NCI-H1694 (cell line): ENCODE data around the gene IL22.

ENCODE experiments used
- DNase-seq: peaks from one replicate; lab custom pipeline; 2025; lab: John Stamatoyannopoulos, UW

The IL22 gene

DNA sequence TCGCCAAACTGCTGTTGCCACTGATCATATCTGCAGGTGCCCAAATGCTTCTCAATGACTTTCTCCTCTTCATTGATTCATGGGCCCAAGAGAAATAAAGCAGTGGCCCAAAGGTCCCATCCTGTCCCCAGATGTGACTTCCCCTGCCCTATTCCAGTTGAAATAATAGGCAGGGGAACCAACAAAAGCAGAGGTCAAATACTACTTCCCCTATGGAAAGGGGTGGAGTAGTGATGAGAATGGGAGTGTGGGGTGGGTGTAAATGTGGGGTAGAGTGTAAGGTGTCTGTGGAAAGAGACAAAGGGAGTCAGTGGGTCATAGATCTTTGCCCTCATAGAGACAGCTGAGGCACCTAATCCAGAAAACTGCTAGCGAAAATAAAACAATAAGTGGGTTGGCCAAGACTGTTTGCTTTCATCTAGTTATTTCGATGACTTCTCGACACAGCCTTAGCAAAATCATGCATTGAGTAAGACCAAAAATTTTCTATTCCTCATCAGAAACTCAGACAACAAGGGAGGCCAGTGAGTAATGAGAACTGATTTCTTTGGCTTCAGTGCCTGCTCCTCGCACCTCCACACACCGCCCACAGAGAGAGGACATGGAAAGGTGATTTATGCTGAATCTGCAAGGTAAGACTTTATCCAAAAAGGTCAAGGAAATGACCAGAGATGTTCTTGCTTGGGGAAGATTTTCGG, 10.9 kb upstream of the IL22 start:
- no peak for DNase-seq

DNA sequence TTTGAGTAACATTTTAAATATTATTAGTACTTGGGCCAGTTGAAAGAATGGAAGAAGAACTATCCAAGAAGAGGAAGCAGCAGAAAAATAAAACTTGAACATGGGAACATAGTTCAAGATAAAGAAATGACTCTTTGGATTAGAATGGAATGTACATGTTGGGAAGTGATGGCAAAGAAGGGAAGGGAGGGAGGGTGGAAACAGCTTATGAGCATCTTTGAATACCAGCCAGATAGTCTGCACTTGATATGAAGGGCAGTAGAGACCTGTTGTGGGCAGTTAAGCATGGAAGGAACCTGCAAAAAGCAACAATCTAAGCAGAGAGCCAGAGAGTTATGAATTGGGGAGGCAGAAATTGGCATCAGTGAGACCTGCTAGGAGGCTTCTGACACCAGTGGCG, 10.0 kb upstream of the IL22 start:
- DNase-seq = no peak

DNA sequence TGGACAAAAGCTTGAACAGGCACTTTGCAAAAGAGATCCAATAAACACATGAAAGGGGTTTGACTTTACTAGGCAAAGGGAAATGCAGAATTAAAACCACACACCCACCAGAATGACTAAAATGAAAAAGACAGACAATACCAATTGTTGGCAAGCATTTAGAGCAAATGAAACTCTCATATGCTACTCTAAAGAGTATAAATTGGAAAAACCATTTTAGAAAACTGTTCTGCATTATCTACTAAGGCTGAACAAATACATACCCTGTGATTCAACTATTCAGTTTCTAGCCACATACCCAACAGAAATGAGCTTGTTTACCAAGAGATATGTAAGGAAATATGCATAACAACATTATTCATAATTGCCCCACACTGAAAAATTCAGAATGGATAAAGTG, 8.5 kb upstream of the IL22 start:
- no peak for DNase-seq

DNA sequence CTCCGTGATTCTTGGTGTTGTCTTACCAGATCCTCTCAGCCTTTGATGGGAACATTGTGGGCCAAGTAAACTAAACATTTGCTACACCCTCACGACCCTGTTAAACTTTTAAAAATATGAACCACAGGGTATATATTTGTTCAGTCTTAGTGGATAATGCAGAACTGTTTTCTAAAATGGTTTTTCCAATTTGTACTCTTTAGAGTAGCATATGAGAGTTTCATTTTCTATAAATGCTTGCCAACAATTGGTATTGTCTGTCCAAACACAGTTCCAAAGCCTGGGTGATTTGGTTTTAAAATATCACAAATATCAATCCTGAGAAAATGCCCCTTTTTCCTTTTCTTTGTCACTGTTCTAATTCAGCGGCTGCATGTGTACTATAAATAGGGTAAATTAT, 6.7 kb upstream of the IL22 start:
- no peak for DNase-seq

DNA sequence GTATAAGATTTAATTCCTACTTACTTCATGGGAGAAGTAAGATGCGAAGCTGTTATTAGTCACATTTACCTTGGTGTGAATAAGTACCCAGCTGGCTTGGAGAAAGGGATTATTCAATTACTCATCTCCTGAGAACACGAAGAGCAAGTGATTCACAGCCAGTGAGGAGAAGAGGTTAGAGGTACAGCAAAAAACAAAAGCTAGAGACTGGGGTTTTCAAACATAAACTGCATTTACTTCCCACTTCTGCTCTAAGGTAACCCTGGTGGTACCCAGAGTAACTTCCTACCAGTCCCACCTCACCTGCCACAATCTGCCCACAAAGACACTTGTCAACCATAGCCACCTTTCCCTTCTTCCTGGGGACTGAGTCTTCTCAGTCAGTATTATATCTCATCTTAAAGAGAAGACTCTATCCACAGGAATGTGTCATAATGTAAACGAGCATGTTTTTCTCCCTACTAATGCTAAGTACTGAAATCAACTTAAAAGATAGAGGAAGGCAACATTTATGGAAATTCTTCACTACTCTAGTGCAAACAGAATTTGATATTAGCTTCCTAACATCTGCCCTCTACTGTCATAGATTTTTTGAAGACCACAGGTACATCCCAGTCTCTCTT, 6.0 kb upstream of the IL22 start:
- no peak for DNase-seq

DNA sequence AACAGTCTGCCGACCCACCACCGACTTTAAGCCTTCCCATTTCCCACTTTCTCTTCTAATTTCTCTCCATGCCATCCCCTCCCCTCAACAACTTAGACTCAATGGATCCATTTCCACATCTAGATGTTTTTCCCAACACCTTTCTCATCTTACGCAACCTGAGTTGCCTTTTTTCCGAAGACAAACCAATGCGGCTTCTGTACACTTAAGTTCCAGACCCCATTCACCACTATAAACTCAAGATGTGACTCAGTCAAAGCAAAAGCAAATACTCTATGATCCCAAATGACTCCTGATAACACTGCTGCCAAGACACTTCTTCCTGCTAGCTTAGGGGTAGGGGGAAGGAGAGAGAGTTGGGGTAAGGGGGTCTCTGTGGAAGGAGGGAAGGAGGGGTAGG, 1.3 kb downstream of the IL22 start:
- DNase-seq = no peak

DNA sequence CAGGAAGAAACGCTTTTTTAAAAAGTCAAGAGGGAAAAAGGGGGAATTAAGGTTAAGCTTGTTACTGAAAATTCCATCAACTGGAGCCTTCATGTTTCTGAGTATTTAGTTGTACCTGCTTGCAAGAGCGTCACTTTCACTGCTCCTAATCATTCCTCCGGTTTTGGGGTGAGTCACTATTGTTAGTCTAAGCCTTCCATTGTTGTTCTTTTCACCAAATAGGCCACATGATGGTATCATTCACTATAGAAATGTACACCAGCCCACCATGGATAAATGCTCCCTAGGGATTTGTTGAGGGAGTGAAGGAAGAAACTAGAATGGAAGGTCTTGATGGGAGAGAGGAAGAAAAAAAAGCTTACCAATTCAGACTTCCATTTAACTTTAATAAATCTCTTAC, 3.0 kb downstream of the IL22 start:
- DNase-seq = no peak

DNA sequence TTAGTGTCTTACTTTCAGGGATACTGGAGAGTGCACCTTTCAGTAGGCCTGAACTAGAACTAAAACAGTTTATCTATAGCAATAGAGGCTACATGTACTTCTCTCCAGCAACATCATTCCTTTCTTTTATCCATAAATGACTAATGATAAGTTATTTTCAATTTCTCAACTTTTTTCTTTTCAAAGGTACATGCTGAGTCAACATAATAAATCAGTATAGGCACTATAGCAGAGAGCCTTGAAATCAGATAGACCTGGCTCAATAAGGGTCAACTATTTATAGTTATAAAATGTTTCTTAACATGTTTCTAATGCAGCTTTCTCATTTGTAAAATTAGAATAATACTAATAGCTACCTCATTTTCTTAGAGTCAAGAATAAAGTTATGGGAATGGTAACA, 5.6 kb downstream of the IL22 start:
- DNase-seq = no peak

DNA sequence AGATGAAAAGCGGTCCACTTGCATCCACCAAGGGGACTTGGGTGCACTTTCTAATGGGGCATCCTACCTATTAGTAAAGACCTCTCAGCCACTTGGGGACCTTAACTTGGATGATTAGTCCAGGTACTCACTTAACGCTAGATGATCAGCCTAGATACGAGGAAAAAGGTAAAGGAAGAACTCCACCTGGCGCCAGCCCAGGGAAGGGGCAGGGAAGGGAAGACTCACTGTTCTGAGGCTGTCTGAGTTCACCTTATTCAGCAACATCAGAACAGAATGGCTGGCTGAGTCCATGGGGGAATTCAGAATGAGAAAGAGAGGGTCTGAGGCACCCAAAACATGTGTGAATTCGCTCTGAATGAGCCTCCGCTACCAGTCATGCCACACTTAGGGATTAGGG, 7.1 kb downstream of the IL22 start:
- no peak for DNase-seq

DNA sequence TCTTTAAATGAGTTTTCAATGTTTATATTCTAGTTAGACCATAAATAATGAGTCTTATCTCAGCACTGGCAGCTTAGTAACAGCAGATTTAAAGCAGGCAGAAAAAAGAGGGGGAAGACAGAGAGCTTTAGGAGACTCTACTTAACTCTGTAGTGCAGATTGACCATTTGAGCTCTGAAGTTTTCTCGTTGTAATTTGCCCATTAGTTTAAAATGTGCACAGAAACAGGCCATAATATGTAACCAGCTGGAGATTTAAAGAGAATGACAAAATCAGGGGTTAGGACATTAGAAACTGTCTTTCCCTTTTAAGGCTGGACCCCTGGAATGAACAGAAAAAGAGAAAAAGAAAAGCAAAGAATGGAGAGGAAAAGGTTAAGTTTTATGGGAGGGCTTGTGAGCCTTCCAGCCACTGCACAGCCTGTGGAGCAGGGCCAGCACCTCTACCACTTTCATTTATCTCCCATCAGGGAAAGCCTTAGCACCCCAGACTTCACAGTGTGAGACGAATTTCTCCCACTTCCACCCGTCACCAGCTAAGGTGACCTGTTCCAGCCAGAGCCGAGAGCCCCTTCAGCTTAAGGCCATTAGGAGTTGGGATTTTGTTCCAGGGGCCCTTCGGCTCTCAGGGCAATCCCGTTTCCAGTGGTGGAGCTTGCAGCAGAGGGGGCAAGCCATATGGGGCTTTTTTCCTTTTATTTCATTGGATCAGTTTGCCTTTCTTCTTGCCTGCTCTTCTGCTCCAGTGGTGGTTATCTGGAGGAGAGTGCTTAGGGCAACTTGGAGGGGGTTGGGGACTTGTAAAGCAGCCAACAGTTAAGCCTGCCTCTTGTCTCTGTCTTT, 8.0 kb downstream of the IL22 start:
- DNase-seq = no peak

DNA sequence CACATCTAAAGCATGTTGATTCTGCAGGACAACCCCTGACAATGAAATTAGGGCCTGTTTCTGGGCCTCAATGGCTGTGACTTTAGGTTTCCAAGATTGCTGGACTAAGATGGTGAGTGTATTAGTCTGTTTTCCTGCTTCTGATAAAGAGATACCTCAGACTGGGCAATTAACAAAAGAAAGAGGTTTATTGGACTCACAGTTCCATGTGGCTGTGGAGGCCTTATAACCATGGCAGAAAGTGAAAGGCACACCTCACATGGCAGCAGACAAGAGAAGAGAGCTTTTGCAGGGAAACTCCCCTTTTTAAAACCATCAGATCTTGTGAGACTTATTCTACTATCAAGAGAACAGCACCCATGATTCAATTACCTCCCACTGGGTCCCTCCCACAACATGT, 10.6 kb downstream of the IL22 start:
- no peak for DNase-seq

DNA sequence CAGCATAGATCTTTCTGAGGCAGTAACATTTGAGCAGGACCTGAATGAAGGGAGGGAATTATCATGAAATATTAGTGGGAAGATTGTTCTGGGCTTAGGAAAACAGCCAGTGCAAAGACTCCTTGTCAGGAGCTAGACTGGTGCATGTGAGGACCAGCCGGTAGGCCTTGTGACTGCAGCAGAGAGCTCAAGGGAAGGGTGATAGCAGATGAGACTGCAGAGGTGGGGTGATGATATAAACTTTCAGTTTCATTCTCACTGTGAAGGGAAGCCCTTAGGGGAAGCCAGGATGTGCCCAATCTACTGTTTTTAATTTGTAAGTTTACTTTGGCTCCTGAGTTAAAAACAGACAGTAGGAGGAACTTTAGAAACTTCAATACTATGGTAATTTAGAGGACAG, 12.4 kb downstream of the IL22 start:
- no peak for DNase-seq

DNA sequence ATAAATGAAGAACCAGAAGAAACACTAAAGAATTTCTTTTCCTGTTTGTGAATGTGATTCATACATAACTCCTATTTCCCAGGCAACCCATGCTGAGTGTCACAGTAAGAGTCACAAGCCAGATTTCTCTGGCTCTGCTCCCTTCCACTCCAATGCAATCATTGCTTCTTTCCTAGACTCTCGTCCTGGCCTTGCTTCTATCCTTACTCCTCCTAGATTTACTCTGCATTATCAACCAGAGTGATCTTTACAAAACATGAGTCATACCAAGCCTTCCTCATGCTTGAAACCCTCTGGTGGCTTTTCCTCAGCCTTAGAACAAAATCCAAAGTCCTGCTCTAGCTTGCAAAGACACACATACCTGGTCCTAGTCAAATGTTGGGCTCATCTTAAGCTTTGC, 13.3 kb downstream of the IL22 start:
- no peak for DNase-seq

DNA sequence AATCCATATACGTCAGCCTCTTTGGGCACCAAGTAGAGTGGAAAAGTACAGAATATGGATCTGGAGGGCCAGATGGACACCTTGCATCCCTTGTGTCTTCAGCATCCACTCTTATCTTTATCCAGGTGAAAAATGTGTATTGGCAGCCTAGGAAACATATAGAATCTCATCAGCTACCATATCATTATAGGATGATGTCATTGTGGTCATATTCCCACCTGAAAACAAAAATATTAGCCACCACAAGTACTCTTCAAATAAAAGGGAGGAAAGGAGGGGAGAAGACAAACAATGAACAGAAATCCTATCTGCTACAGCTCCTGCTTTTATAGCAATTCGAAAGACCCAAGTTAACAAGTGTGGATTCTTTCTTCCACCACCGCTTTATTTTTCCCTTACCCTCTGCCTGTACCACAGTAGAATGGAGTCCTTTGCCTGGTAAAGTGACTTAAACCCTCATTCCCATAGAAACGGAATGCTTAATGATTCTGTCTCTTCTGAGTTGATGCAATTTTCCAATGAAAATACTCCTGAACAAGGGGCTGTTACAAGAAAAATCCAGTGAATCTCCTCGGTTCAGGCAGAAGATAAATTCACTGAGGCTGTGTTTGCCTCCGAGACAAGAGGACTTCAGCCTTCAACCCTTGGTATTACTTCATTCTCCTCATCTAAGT, 14.0 kb downstream of the IL22 start:
- DNase-seq = no peak

DNA sequence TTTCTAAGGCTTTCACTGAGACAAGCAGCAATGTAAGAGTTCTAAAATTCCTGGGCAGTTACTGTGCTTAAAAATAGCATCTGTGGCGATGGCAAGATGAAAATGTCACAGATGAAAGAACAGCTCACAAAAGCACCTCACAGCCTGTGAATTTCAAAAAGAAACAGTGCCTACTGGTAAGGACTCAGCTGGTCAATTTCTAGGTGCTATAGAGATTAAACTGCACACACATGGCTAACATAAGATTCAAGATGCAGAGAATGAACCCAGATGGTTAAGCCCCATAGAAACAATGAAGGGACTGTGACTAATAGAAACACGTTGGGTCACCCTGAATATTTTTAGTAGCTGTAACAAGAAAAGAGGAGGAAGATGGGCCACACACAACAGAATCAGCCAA, 15.8 kb downstream of the IL22 start:
- DNase-seq = no peak

DNA sequence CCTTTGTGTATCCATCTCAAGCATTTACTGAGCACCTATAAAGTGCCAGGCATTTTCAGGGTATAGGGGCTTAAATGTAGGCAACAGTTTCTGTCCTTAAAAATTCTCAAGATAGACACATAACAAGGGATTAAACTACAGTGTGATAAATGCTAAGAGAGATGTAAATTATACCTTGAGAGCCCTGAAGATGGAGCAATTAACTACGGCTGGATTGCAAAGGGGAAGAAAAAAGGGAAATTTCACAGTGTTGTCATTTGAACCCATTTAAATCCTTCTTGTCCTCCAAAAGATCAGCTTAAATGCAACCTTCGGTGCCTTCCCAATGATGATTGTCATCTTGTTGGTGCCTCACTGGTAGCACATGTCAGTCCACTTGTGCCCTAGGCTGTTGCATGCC, 16.3 kb downstream of the IL22 start:
- DNase-seq = no peak

DNA sequence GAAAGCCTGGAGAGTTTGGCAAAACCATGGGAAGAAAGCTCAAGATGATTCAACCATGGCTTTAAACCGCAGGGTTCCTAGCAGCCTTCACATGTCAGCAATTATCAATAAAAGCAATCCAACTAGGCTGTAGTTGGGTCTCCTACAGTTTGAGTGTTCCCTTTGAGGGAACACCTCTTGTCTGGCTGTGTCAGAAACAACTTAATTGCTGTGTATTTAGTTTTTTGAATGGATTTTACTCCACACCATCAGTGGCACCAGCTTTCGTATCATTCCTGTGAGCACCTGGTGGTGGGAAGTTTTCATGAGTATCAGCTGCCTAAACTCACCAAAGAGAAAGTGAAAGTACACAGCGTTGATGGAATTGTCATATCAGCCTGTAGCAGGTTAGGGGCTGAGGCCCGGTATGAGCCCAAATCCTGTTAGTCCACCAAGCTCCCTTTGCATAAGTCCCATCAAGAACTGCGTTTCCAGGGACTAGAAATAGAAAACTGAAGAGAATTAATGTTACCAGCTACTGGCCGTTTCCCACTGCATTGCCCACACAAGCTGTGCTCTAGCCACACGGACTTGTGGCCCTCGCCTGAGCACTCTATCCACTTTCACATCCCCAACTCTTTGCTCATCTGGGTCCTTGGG, 16.9 kb downstream of the IL22 start:
- DNase-seq = no peak

DNA sequence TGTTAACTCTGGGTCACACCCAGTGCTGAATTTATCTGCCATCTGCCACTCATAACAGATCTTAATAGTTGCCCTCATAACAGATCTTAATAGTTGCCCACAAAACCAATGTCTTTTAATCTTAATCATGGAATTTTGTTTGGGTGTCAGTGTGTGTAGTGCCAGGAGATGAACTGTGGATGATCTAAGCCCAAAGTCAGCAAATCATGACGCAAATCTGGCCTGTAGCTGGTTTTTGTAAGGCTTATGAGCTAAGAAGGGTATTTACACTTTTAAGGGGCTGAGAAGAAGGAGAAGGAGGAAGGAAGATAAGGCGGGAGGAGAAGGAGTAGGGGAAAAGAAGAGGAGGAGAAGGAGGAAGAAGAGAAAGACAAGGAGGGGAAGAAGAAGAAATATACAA, 17.8 kb downstream of the IL22 start:
- DNase-seq = no peak

DNA sequence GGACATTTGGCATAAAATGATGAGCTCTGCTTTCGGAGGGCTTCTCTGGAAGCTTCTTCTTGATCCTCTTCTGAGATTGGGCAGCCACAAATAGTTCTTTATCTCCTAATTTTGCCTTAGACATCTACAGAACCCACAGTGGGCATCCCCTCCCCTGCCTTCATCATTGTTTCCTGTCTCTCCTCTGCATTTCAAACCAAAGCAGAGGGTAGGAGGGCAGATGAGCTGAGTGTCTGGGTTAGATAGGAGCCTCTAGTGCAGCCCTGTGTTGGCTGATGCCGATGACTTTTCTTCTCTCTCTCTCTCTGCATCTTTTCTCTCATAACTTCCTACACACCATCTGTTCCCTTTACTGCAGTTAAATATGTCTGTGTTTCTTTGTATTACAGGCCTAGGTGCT, 19.3 kb downstream of the IL22 start:
- DNase-seq = no peak

DNA sequence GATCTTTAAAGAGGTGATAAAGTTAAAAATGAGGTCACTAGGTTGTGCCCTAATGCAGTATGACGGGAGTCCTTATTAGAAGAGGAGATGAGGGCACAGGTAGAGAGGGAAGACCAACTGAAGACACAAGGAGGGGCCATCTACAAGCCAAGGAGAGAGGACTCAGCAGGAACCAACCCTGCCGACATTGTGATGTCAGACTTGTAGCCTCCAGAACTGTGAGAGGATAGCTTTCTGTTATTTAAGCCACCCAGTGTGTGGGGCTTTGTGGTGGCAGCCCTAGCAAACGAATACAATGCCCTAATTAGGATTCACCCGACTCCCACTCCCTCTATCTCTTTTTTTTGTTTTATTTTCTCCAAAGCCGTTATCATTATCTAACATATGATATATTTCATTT, 19.9 kb downstream of the IL22 start:
- DNase-seq = no peak

DNA sequence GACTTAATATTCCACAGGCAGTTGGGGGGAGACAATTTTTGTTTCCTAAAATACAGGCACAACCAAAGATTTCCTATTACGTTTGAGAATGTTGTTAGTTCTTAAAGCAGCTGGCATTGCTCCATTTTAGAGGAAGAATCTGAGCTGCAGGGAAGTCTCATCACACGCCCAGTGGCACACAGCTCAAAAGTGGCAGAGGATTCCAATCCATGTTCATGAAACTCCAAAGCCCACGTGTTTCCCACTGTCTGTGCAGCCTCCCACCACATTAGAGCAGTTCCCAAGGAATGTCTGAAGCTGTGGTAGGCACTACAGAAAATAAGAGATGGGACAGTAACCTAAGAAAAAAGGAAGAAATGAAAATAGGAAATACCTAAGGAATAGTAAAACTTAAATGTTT, 21.7 kb downstream of the IL22 start:
- no peak for DNase-seq

DNA sequence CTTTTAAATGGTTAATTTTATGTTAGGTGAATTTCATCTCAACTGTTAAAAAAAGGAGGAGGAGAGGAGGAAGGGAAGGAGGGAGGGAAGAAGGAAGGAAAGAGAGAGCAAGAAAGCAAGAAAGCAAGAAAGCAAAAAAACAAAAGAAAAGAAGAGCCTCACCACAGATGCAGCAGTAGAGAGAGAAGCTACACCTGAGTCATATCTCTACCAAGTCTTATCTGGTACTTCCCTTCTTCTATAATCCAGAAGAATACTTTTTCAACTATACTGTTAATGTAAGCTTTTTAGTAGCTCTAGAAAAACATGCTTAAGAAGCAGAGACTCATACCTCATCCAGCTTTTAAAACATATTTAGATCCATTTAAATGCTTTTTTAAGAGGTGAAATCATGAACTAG, 22.2 kb downstream of the IL22 start:
- DNase-seq = no peak
